Measurements from ENCODE around the gene FAM117A.
"Not testable (repeated sequence)": the region's sequence is repeated elsewhere in the genome, so short reads cannot be mapped to it uniquely, and the experiment has no call there.

The FAM117A gene

GRCh38 chr17:49730785-49731434 lies 33.0 kb downstream of the FAM117A start:
- TF ChIP-seq CTCF (conservative IDR thresholded peaks at IDR 0.05; ENCODE audit: low read depth) = no peak
- ChIA-PET POLR2A (ENCODE audit: low non-redundant PET) (no interaction called here), CTCF (interaction anchor here (0.6 kb wide), 1 partner anchor 265 kb away, joined by 3 read pairs; no protein-coding TSS in a partner anchor)
- H3K27ac ChIP-seq = no peak overlapping the region
- no peak for DNase-seq (ENCODE audit: low spot score)

DNA sequence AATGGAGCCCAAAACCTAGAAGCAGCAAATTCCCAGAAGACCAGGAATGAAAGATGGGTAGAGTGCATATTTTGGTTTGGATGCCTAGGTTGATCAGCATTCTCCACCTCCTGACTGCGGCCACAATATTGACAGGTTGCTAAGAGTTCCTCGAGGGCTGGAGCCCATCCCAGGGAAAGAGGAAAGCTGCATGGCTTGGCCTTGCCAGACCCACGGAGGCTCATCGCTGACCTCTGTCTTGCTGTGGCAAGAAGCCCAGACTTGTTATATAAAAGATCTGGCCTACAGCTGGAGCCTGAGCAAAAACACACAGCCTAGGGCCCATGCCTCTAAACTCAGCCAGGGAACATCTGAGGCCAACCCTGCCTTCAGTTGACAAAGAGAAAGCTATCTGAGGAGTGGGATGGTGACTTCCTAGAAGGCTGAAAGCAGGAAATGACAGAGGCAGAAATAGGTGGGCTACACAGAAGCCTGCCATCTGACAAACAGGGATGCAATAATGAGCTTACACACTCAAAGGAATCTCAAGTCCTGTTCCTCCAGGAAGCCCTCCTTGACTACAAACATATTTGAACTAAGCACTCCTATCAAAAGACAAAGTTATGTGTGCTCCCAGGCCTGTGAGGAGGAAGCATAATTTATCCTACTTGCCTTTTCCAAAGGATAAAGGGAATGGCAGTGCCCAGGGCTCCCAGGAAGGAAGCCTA lies 33.7 kb downstream of the FAM117A start:
- no peak for DNase-seq (ENCODE audit: low spot score)
- CTCF ChIA-PET = interaction anchor here (0.6 kb wide), 1 partner anchor 266 kb away, joined by 3 read pairs; no protein-coding TSS in a partner anchor
- POLR2A ChIA-PET (ENCODE audit: low non-redundant PET) = no interaction called here
- no peak overlapping the region for H3K27ac ChIP-seq
- TF ChIP-seq CTCF (conservative IDR thresholded peaks at IDR 0.05; ENCODE audit: low read depth) = no peak

DNA sequence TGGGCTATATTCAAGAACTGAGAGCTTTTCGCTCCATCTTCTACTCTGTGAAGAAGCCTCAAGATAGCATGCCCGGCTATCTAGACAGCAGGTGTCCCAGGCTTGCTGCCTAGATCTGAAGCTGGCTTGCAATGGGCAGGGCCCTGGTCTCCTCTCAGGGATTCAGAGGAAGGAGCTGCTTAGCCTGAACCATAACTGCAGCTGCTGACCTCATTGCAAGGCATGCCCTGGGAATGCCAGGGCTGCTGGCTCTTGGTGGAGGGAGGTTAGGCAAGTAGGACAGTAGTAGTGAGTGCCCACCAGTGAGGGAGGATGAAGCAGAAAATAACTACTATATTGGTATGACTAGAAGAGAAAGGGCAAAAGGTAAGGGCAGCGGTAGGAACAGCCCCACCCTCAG lies 34.9 kb downstream of the FAM117A start:
- CTCF ChIA-PET = interaction anchor here (0.6 to 0.7 kb wide), 2 partner anchors 10 to 215 kb away, joined by 3 read pairs; no protein-coding TSS in a partner anchor
- no peak overlapping the region for H3K27ac ChIP-seq
- DNase-seq (ENCODE audit: low spot score) = no peak
- no peak for TF ChIP-seq CTCF (conservative IDR thresholded peaks at IDR 0.05; ENCODE audit: low read depth)
- POLR2A ChIA-PET (ENCODE audit: low non-redundant PET) = no interaction called here

GRCh38 chr17:49728425-49728824 lies 35.5 kb downstream of the FAM117A start:
- no peak overlapping the region for H3K27ac ChIP-seq
- no peak for DNase-seq (ENCODE audit: low spot score)
- TF ChIP-seq CTCF (conservative IDR thresholded peaks at IDR 0.05; ENCODE audit: low read depth) = no peak
- CTCF ChIA-PET = interaction anchor here (0.7 kb wide), 1 partner anchor 215 kb away, joined by 3 read pairs; no protein-coding TSS in a partner anchor
- POLR2A ChIA-PET (ENCODE audit: low non-redundant PET) = no interaction called here

DNA sequence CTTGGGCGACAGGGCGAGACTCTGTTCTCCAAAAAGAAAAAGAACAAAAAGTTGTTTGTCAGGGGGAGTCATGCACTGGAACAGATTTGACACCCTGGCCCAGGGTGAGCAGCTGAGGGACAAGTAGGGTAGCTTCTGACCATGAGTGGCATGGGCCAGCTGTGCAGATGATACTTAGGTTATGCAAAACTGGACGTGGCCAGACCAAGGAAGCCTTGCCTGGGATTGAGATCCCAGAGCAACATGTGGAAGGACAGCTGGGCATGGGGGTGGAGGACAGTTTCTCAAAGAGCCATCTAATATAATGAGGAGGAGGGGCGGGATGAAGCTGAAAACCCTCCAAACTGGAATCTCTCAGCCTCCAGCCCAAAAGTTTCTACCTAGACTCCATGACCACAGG lies 36.6 kb downstream of the FAM117A start:
- POLR2A ChIA-PET (ENCODE audit: low non-redundant PET) = no interaction called here
- CTCF ChIA-PET = interaction anchor here (0.7 kb wide), 1 partner anchor 17 kb away, joined by 3 read pairs; no protein-coding TSS in a partner anchor
- no peak for TF ChIP-seq CTCF (conservative IDR thresholded peaks at IDR 0.05; ENCODE audit: low read depth)
- no peak overlapping the region for H3K27ac ChIP-seq
- DNase-seq (ENCODE audit: low spot score) = no peak

DNA sequence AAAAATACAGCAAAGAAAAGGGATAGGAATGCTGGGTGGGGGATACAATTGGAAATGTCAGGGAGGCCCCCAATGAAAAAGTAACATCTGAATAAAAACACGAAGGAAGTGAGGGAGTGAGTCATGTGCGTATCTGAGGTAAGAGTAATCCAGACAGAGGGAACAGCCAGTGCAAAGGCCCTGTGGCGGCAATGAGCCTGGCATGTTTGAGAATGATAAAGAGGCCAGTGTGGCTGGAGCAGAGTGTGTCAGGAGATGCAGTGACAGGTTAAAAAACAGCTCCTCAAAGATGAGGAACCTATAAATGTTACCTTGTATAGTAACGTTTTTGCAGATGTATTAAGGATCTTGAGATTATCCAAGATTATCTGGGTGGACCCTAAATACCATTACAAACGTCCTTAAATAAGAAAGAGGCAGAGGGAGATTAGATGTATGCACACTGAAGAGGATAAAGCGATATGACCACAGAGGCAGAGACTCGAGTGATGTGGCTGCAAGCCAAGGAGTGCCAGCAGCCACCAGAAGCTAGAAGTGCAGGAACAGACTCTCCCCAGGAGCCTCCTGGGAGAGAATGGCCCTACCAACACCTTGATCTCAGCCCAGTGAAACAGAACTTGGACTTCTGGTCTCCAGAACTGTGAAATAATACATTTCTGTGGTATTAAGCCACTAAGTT lies 38.3 kb downstream of the FAM117A start:
- DNase-seq (ENCODE audit: low spot score) = no peak
- ChIA-PET POLR2A (ENCODE audit: low non-redundant PET) (no interaction called here), CTCF (no interaction called here)
- no peak for TF ChIP-seq CTCF (conservative IDR thresholded peaks at IDR 0.05; ENCODE audit: low read depth)
- no peak overlapping the region for H3K27ac ChIP-seq

DNA sequence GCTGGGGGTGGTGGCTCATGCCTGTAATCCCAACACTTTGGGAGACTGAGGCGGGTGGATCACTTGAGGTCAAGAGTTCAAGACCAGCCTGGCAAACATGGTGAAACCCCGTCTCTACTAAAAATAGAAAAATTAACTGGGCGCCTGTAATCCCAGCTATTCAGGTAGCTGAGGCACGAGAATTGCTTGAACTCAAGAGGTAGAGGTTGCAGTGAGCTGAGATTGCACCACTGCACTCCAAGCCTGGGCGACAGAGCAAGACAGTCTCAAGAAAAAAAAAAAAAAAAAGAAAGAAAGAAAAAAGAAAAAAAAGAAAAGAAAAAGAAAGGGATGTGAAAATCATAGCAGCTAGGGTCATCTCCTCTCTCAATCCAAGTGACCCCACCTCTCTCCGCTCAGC lies 39.4 kb downstream of the FAM117A start:
- H3K27ac ChIP-seq; POLR2A ChIA-PET (ENCODE audit: low non-redundant PET); DNase-seq (ENCODE audit: low spot score): not testable (repeated sequence)
- CTCF ChIA-PET = interaction anchor here (0.6 kb wide), 1 partner anchor 16 kb away, joined by 4 read pairs; the partner anchor contains the start of gene SLC35B1

Measured in RWPE1 (cell line).